ENCODE results near the gene MRC1.

MRC1 gene

DNA sequence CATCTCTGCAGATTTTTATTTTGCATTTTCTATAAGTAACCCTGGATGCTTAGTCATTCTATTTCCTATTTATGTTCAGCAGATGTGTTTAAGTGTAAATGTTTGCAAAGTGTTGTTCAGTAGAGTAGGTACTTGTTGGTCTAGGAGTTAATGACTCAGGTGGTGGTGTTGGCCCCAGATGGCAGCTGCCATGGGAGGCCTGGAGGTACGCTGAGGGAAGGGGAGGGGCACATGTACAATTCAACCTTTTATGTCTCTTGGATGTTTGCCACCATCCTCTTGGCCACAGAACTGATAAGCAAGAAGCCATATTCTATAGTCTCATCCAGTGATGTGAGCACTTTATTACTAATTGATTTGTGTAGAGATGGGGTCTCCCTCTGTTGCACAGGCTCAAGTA lies 74.5 kb downstream of the MRC1 start:
- peak; percentile 15 for DNase-seq (ENCODE audit: low read depth)
- H3K4me3 ChIP-seq (ENCODE audit: low read depth, low read length): no peak overlapping the region
- TF ChIP-seq, protein P1, sequence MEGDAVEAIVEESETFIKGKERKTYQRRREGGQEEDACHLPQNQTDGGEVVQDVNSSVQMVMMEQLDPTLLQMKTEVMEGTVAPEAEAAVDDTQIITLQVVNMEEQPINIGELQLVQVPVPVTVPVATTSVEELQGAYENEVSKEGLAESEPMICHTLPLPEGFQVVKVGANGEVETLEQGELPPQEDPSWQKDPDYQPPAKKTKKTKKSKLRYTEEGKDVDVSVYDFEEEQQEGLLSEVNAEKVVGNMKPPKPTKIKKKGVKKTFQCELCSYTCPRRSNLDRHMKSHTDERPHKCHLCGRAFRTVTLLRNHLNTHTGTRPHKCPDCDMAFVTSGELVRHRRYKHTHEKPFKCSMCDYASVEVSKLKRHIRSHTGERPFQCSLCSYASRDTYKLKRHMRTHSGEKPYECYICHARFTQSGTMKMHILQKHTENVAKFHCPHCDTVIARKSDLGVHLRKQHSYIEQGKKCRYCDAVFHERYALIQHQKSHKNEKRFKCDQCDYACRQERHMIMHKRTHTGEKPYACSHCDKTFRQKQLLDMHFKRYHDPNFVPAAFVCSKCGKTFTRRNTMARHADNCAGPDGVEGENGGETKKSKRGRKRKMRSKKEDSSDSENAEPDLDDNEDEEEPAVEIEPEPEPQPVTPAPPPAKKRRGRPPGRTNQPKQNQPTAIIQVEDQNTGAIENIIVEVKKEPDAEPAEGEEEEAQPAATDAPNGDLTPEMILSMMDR (conservative IDR thresholded peaks at IDR 0.05; ENCODE audit: low read depth, low read length): no peak

DNA sequence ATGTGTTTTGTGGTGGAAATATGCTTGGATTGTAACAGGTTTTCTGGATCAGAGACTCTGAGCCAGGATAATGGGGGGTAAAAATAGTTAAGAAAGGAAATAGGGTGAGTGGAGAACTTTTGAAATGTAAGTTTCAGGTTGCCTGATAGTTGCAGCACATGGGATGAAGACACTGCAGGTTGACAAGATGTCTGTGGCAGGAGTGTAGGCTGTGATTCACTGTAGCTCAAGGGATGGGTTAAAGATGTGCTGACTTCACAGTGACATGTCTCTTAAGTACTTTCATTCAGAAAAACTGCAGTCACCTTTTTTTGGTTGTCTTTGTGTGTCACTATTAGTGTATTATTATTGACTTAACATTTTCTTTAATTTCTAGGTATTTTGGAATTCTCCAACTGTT lies 79.0 kb downstream of the MRC1 start:
- TF ChIP-seq, protein P1 (conservative IDR thresholded peaks at IDR 0.05; ENCODE audit: low read depth, low read length): no peak
- no peak for DNase-seq (ENCODE audit: low read depth)
- H3K4me3 ChIP-seq (ENCODE audit: low read depth, low read length): no peak overlapping the region

DNA sequence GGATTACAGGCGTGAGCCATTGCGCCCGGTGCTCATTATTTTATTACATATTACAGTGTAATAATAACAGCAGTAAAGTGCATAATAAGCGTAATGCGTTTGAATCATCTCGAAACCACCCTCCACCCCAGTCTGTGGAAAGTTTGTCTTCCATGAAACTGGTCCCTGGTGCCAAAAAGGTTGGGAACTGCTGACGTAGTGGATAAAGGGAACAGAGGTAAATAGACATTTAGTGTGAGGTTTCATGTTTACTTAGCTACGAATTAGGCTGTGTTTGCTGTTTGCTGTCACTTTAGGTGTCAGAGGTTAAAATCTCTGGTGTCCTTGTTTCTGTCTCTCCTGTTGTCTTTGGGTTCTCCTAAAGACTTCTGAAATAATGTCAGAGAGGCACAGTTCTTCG lies 82.3 kb downstream of the MRC1 start:
- DNase-seq (ENCODE audit: low read depth): no peak
- TF ChIP-seq, protein P1 (conservative IDR thresholded peaks at IDR 0.05; ENCODE audit: low read depth, low read length): no peak
- no peak overlapping the region for H3K4me3 ChIP-seq (ENCODE audit: low read depth, low read length)

DNA sequence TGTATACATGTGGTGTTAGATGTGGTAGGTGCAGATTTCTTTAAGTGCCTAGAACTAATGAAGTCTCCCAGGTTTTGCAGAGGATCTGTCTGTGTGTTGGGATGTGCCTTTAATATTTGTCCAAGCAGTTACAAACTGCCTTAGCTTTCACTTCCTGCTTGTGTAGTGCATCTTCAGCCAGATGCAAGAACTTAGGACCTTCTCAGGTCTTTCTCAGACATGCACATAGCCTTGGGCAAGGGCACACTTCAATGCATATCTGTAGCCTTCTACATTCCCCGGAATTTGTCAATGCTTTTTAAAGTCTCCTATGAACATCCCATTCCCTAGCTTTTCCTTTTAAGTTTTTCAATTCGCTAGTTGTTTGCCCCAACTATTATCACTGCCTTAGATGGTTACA lies 95.4 kb downstream of the MRC1 start:
- no peak overlapping the region for H3K4me3 ChIP-seq (ENCODE audit: low read depth, low read length)
- TF ChIP-seq, protein P1 (conservative IDR thresholded peaks at IDR 0.05; ENCODE audit: low read depth, low read length): no peak
- DNase-seq (ENCODE audit: low read depth): no peak

DNA sequence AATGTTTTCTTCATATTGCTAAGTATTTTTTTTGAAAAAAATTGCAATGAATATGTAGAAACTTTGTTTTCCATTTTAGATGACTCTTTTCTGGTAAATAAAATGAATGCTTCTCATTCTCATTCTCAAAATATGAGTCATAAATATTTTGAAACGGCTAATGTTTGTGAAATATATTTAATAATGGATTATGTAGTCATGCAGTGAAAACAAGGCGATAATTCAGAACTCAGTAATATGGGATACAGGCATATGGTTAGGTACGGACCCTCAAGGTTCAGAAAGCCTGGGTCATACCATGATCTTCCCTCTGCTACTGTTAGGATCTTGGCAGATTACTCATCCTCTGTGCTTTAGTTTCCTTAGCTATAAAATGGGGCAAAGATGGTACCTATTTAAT lies 96.3 kb downstream of the MRC1 start:
- DNase-seq (ENCODE audit: low read depth): peak; percentile 39
- TF ChIP-seq, protein P1 (conservative IDR thresholded peaks at IDR 0.05; ENCODE audit: low read depth, low read length): no peak
- no peak overlapping the region for H3K4me3 ChIP-seq (ENCODE audit: low read depth, low read length)

DNA sequence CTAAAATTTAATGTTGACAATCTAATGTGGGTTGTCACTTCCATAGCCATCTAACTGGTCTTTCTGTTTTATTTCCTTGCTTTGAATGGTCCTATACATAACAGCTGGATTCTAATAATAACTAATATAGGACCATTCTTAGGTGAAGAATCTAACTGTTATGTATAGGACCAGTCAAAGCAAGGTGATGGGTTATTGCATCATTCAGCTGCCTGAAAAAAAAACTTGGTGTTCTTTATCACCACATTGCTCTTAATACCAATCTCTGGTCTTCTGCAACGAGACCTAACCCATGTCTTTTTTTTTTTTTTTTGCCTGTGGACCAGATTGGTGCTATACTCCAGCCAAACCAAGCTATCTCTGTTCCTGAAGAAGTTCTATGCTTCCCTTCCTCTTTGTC lies 96.9 kb downstream of the MRC1 start:
- no peak for DNase-seq (ENCODE audit: low read depth)

DNA sequence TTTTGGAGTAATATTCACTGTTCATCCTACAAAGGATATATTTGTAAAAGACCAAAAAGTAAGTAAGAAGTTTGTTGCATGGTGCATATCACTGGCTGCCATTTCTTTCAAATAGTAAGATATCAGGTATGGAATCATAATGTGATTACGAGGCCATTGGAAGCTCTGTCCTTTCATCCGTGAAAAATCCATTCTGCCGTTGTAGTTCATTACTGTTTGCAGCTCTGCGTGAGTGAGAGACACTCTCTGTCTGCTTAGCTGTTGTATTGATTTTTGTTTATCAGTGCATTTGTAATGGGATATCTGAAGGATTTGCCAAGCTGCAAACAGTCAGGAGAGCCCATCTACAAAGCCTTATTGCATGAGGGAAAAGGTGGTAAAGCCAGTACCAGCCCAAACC lies 98.5 kb downstream of the MRC1 start:
- no peak overlapping the region for H3K4me3 ChIP-seq (ENCODE audit: low read depth, low read length)
- no peak for DNase-seq (ENCODE audit: low read depth)
- TF ChIP-seq, protein P1 (conservative IDR thresholded peaks at IDR 0.05; ENCODE audit: low read depth, low read length): no peak

More for the DNA sequence above, 96.9 kb downstream of the MRC1 start:
- no peak overlapping the region for H3K4me3 ChIP-seq (ENCODE audit: low read depth, low read length)
- TF ChIP-seq, protein P1 (conservative IDR thresholded peaks at IDR 0.05; ENCODE audit: low read depth, low read length): no peak

Measured in choroid plexus epithelial cell (primary cell).